B cell (primary cell): ENCODE data around the gene SLC8A3. TPM values are rescaled to one million over a fixed set of nuclear protein-coding genes. Genes with fewer than 3 reads are reported as not detected.

ENCODE experiments used
- ATAC-seq: fragments of 200-7000 bp; cut with Tn5 transposase; one replicate; pipeline ENCODE4 v1.10.0; 2021; ENCODE audit warnings: low read depth, mild to moderate bottlenecking, moderate number of reproducible peaks, moderate library complexity
- CTCF ChIA-PET: fragments of 350-600 bp; sonication (Branson Sonifier 250); formaldehyde crosslinking; loops from one replicate; lab custom pipeline; 2021; ENCODE audit warnings: antibody characterized with exemption, inconsistent platforms; lab: Charles Lee
- POLR2A ChIA-PET: fragments of 350-600 bp; sonication (Branson Sonifier 250); formaldehyde crosslinking; loops from one replicate; lab custom pipeline; 2021; ENCODE audit warnings: antibody characterized with exemption; lab: Charles Lee
- DNase-seq: peaks from one replicate; pipeline ENCODE4 v3.0.0; 2013
- H2AFZ ChIP-seq: 2 replicates; pipeline ENCODE4 v1.6.1; 2012; ENCODE audit warnings: mild to moderate bottlenecking, low read depth, low read length; ENCODE audit not compliant: insufficient read depth, poor library complexity, severe bottlenecking
- H3K27ac ChIP-seq, 2 donors: 1 replicate in 1 of 2; 2 replicates in 1 of 2; pipeline ENCODE4 v1.5.1; 2012 to 2013; ENCODE audit warnings: low read length in 2 of 2, mild to moderate bottlenecking in 2 of 2, moderate library complexity in 1 of 2
- H3K27me3 ChIP-seq, 4 experiments: fragments of 200-600 bp in 1 of 4; sonication (generic) in 1 of 4; replicated peaks in 1 of 4; 1 replicate in 2 of 4; 2 replicates in 2 of 4; pipeline versions ENCODE4 v1.6.1 to v1.7.0; 2013 to 2016; ENCODE audit warnings: low read length in 3 of 4, mild to moderate bottlenecking in 2 of 4, mixed read lengths in 1 of 4, moderate library complexity in 1 of 4; ENCODE audit not compliant: insufficient read depth in 4 of 4, control insufficient read depth in 3 of 4; ENCODE audit errors: control extremely low read depth in 1 of 4
- H3K36me3 ChIP-seq, 2 experiments: replicated peaks in 1 of 2; 1 replicate in 1 of 2; 2 replicates in 1 of 2; pipeline versions ENCODE4 v1.6.1 to v1.7.1; 2013; ENCODE audit warnings: low read length in 1 of 2; ENCODE audit not compliant: insufficient read depth in 2 of 2, control insufficient read depth in 1 of 2; ENCODE audit errors: control extremely low read depth in 1 of 2, extremely low read depth in 1 of 2
- H3K4me1 ChIP-seq, 2 donors: fragments of 200-600 bp in 1 of 2; sonication (generic) in 1 of 2; 1 replicate in 1 of 2; 2 replicates in 1 of 2; pipeline versions ENCODE4 v1.5.1 to v1.6.1; 2013 to 2017; ENCODE audit warnings: low read length in 2 of 2; ENCODE audit not compliant: control insufficient read depth in 2 of 2, insufficient read depth in 2 of 2
- H3K4me2 ChIP-seq: replicated peaks from 2 replicates; pipeline ENCODE3; 2012; ENCODE audit warnings: mild to moderate bottlenecking, low read depth, low read length; ENCODE audit not compliant: poor library complexity, severe bottlenecking
- H3K4me3 ChIP-seq, 5 experiments: fragments of 200-600 bp in 1 of 5; sonication (generic) in 1 of 5; 1 replicate in 3 of 5; 2 replicates in 2 of 5; pipeline versions ENCODE4 v1.5.1 to v1.7.0; 2011 to 2016; ENCODE audit warnings: low read length in 4 of 5, mild to moderate bottlenecking in 4 of 5, low read depth in 2 of 5, control low read depth in 1 of 5, moderate library complexity in 1 of 5; ENCODE audit not compliant: insufficient read depth in 1 of 5; ENCODE audit errors: control extremely low read depth in 1 of 5, extremely low read depth in 1 of 5
- H3K79me2 ChIP-seq: fragments of 200-600 bp; sonication (generic); one replicate; pipeline ENCODE4 v1.6.0; 2016; ENCODE audit warnings: low read length; ENCODE audit not compliant: control insufficient read depth, insufficient read depth
- H3K9ac ChIP-seq: fragments of 200-600 bp; sonication (generic); 2 replicates; pipeline ENCODE4 v1.6.1; 2017; ENCODE audit warnings: mild to moderate bottlenecking, low read length, moderate library complexity
- H3K9me3 ChIP-seq, 3 donors: one replicate each; pipeline versions ENCODE4 v1.6.1 to v1.7.1; 2013; ENCODE audit warnings: low read length in 2 of 3; ENCODE audit not compliant: control insufficient read depth in 2 of 3, insufficient read depth in 1 of 3; ENCODE audit errors: control extremely low read depth in 1 of 3
- H4K20me1 ChIP-seq: 2 replicates; pipeline ENCODE4 v1.6.0; 2012; ENCODE audit warnings: mild to moderate bottlenecking, low read length; ENCODE audit not compliant: insufficient read depth, control insufficient read depth, poor library complexity, severe bottlenecking
- H3K27ac Mint-ChIP-seq: one replicate; pipeline ENCODE4 v1.8.0; 2021; ENCODE audit warnings: mixed read lengths
- H3K27me3 Mint-ChIP-seq: one replicate; pipeline ENCODE4 v1.8.0; 2021; ENCODE audit warnings: mixed read lengths
- H3K4me1 Mint-ChIP-seq: one replicate; pipeline ENCODE4 v1.8.0; 2021; ENCODE audit warnings: mixed read lengths
- H3K4me3 Mint-ChIP-seq: one replicate; pipeline ENCODE4 v1.8.0; 2021; ENCODE audit warnings: mixed read lengths
- H3K9me3 Mint-ChIP-seq: one replicate; pipeline ENCODE4 v1.8.0; 2022; ENCODE audit warnings: mixed read lengths; ENCODE audit not compliant: insufficient read depth
- EZH2 ChIP-seq: IDR thresholded peaks from 2 replicates; pipeline ENCODE4 v1.6.1; 2012; ENCODE audit warnings: borderline replicate concordance, low read depth, mild to moderate bottlenecking, moderate library complexity, low read length; ENCODE audit not compliant: insufficient read depth, poor library complexity, severe bottlenecking
- WGBS: methylation state at CpG from one replicate; pipeline ENCODE4 v1.1.5; 2013; ENCODE audit warnings: missing lambda C conversion rate; ENCODE audit not compliant: insufficient coverage; 5-methylcytosine and 5-hydroxymethylcytosine counted together
- intact Hi-C: fragments of 100-400 bp; cut with micrococcal nuclease; formaldehyde crosslinking; loops from one replicate; pipeline ENCODE4 v1.10.0; 2022
- polyA plus RNA-seq: library from polyadenylated mRNA; depleted of rRNA; stranded (reverse); fragments of >200 nt; gene quantifications from 2 replicates; pipeline ENCODE4 v1.2.3, GENCODE V29; 2012
- total RNA-seq, 2 donors: library from RNA; stranded (reverse); fragments of 120-200 nt in 1 of 2; gene quantifications; 1 replicate in 1 of 2; 2 replicates in 1 of 2; pipeline versions ENCODE4 v1.2.3 to v1.2.4, GENCODE V29; 2013 to 2022
- TF ChIP-seq, protein P1 (sequence below): fragments of 200-600 bp; IDR thresholded peaks from one replicate; pipeline ENCODE4 v1.8.0; 2022; ENCODE audit warnings: antibody characterized with exemption, mild to moderate bottlenecking

The SLC8A3 gene
- total and polyA plus RNA-seq, 2 donors (not counting 1 experiment from before 2014, with no cell fraction given), result 0.07 to 0.09 TPM

DNA sequence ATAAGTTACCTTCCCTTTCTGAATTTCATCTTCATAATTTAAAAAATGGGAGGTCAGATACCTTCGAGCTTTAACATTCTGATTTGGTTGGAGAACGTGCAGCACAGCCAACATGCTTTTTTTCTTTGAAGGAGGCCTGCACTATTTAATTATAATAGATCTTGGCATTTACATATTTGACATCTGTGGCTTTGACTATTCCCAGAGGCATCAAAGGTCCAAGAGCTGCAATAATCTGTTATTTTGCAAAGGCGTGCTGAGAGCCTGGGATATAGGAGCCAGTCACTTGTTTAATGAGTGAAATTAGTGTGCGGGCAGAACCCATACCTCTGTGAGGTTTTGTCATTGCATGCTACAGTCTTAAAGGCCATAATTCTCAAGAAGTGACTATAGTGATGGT, 26.4 kb downstream of the SLC8A3 start:
- Histone ChIP-seq H3K4me1 (no peaks in the 10 kb centered on the region), H3K4me2 (no peak overlapping the region), H3K9me3 (no peaks in the 10 kb centered on the region), H3K79me2 (no peaks in the 10 kb centered on the region), H3K4me3 (no peak overlapping the region), H3K27me3 (no peaks in the 10 kb centered on the region), H3K27ac (no peak overlapping the region), H3K9ac (no peak overlapping the region), H3K36me3 (no peaks in the 10 kb centered on the region), H4K20me1 (no peaks in the 10 kb centered on the region), H2AFZ (no peak overlapping the region)
- peaks cover 14% of the 10 kb centered on the region for H3K27me3 Mint-ChIP-seq
- intact Hi-C loops, result no loop called here
- ATAC-seq (no peak), DNase-seq (no peak)
- no peak overlapping the region for H3K27ac Mint-ChIP-seq
- WGBS, result no CpG with 5 or more reads among the region's 4 CpGs
- H3K9me3 Mint-ChIP-seq, result no peaks in the 10 kb centered on the region
- TF ChIP-seq, protein P1, sequence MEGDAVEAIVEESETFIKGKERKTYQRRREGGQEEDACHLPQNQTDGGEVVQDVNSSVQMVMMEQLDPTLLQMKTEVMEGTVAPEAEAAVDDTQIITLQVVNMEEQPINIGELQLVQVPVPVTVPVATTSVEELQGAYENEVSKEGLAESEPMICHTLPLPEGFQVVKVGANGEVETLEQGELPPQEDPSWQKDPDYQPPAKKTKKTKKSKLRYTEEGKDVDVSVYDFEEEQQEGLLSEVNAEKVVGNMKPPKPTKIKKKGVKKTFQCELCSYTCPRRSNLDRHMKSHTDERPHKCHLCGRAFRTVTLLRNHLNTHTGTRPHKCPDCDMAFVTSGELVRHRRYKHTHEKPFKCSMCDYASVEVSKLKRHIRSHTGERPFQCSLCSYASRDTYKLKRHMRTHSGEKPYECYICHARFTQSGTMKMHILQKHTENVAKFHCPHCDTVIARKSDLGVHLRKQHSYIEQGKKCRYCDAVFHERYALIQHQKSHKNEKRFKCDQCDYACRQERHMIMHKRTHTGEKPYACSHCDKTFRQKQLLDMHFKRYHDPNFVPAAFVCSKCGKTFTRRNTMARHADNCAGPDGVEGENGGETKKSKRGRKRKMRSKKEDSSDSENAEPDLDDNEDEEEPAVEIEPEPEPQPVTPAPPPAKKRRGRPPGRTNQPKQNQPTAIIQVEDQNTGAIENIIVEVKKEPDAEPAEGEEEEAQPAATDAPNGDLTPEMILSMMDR, result no peak
- no peak for TF ChIP-seq EZH2
- no peaks in the 10 kb centered on the region for H3K4me1 Mint-ChIP-seq
- ChIA-PET CTCF (no interaction called here), POLR2A (no interaction called here)
- H3K4me3 Mint-ChIP-seq, result no peak overlapping the region

- H3K4me3 Mint-ChIP-seq, result no peak overlapping the region
- peaks cover 14% of the 10 kb centered on the region for H3K27me3 Mint-ChIP-seq
- ChIA-PET POLR2A (no interaction called here), CTCF (no interaction called here)
- no peak overlapping the region for H3K4me2 ChIP-seq
- H3K79me2 ChIP-seq, result no peaks in the 10 kb centered on the region
- H3K4me3 ChIP-seq, result no peak overlapping the region
- WGBS, result 95% methylated on average over 3 of the region's 3 CpGs
- peaks cover 0 to 3% (median 1%) of the 10 kb centered on the region in 4 experiments for H3K27me3 ChIP-seq
- intact Hi-C loops, result no loop called here
- H3K4me1 Mint-ChIP-seq, result no peaks in the 10 kb centered on the region
- ATAC-seq (no peak), DNase-seq (no peak)
- no peaks in the 10 kb centered on the region for H3K9me3 Mint-ChIP-seq
- no peak overlapping the region for H3K9ac ChIP-seq
- no peak overlapping the region for H3K27ac ChIP-seq
- TF ChIP-seq, protein P1, result no peak
- no peak for TF ChIP-seq EZH2
- H3K27ac Mint-ChIP-seq, result no peak overlapping the region
- no peaks in the 10 kb centered on the region for H3K4me1 ChIP-seq
- no peaks in the 10 kb centered on the region for H3K9me3 ChIP-seq
- H2AFZ ChIP-seq, result no peak overlapping the region
- H3K36me3 ChIP-seq, result no peaks in the 10 kb centered on the region
- no peaks in the 10 kb centered on the region for H4K20me1 ChIP-seq
Measured at GRCh38 chr14:70156592-70156991, 32.2 kb downstream of the SLC8A3 start.
